CD4-positive, alpha-beta T cell treated with Interleukin-6 at 100 ng/mL for 8 hours (primary cell): ENCODE measurements around the gene MS4A10.

Source experiments
- DNase-seq: peaks from one replicate; pipeline ENCODE4 v3.0.0-alpha.2; 2020; ENCODE audit warnings: mixed read lengths, low spot score

Gene MS4A10

DNA sequence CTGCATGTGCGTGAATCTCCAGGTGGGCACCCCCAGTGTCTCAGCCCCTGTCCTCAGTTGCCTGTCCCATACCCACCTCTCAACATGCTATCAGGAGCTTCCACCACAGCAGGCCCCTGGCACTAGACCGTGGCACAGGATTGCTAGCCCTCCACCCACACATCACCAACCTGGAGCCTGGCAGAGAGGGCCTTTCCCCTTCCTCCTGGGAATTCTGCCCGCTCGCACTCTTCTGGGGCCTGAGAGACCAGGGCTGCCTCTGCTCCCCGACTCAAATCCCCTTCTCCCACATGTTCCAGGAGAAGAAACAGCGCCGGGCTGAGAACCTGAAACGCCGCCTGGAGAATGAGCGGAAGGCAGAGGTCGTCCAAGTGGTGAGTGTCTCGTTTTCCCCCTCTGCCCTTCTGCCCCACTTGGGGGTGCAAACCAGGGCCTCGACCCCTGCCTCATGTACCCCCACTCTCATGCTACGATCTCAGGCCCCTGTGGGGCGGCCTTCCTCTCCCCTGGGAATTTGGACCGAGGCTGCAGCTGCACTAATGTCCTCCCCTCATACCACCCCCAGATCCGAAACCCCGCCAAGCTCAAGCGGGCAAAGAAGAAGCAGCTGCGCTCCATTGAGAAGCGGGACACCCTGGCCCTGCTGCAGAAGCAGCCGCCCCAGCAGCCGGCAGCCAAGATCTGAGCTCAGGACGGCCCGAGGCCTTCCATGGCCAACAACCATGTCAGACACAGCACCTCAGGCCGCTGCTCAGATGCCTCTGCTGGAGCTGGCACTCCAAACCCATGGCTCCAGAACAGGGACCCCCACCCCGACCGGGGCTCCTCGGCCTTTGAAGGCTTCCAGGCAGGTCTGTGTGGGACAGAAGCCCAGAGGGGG lies 64.7 kb downstream of the MS4A10 start:
- DNase-seq = no peak
